HCEC 1CT (cell line): Measurements from ENCODE around the gene MILR1.
"Not testable (repeated sequence)": the region's sequence is repeated elsewhere in the genome, so short reads cannot be mapped to it uniquely, and the experiment has no call there.

Experiments used
- DNase-seq: peaks from one replicate; pipeline ENCODE4 v3.0.0-alpha.2; 2017

MILR1 gene

GRCh38 chr17:64472564-64472963, 23.6 kb downstream of the MILR1 start:
- DNase-seq, result no peak

- DNase-seq, result no peak
Observed at GRCh38 chr17:64477849-64478248, 28.9 kb downstream of the MILR1 start.

- DNase-seq, result no peak
Observed at GRCh38 chr17:64480951-64481350, 32.0 kb downstream of the MILR1 start.

GRCh38 chr17:64484380-64484779, 35.5 kb downstream of the MILR1 start:
- DNase-seq, result no peak

GRCh38 chr17:64488301-64488700, 39.4 kb downstream of the MILR1 start:
- DNase-seq, result no peak

- peak; percentile 40 for DNase-seq
Observed at GRCh38 chr17:64491034-64491860, 42.3 kb downstream of the MILR1 start.

- no peak for DNase-seq
Observed at GRCh38 chr17:64491994-64492393, 43.1 kb downstream of the MILR1 start.

GRCh38 chr17:64492481-64493109, 43.7 kb downstream of the MILR1 start:
- peak; percentile 9 for DNase-seq

- no peak for DNase-seq
Observed at GRCh38 chr17:64494121-64494520, 45.2 kb downstream of the MILR1 start.

- DNase-seq, result not testable (repeated sequence)
Observed at GRCh38 chr17:64495300-64495699, 46.4 kb downstream of the MILR1 start.

GRCh38 chr17:64496348-64496785, 47.5 kb downstream of the MILR1 start:
- DNase-seq, result no peak

- DNase-seq, result peak; percentile 93
Observed at GRCh38 chr17:64496786-64497564, 48.1 kb downstream of the MILR1 start, which contains the start of gene POLG2. POLG2 (minus strand) TSS chr17:64497054; CDS start chr17:64496968, 86 bp downstream.

GRCh38 chr17:64497565-64498035, 48.7 kb downstream of the MILR1 start:
- no peak for DNase-seq

GRCh38 chr17:64498308-64499203, 49.6 kb downstream of the MILR1 start:
- peak; percentile 5 for DNase-seq

GRCh38 chr17:64499805-64500486, 51.0 kb downstream of the MILR1 start:
- DNase-seq, result peak; percentile 16

GRCh38 chr17:64500487-64500859, 51.6 kb downstream of the MILR1 start:
- no peak for DNase-seq

- no peak for DNase-seq
Observed at GRCh38 chr17:64500862-64501765, 52.2 kb downstream of the MILR1 start.

GRCh38 chr17:64502021-64502420, 53.1 kb downstream of the MILR1 start:
- DNase-seq, result no peak

GRCh38 chr17:64502809-64503208, 53.9 kb downstream of the MILR1 start:
- peak; percentile 2 for DNase-seq

GRCh38 chr17:64503341-64503740, 54.4 kb downstream of the MILR1 start:
- no peak for DNase-seq
